HCT116 (cell line): ENCODE data around the gene HMCN1. TPM values are rescaled to one million over a fixed set of nuclear protein-coding genes. Genes with fewer than 3 reads are reported as not detected.

Source experiments
- ATAC-seq: fragments of 200-7000 bp; cut with Tn5 transposase; 2 replicates; pipeline ENCODE4 v1.9.1; 2020; ENCODE audit warnings: mild to moderate bottlenecking, moderate library complexity
- BruUV-seq: library from RNA; stranded (reverse); fragments of 400-500 nt; replicated peaks from 2 replicates; lab custom pipeline; 2021; lab: Mats Ljungman, UMichigan
- CTCF ChIA-PET: fragments of 300-600 bp; sonication (Branson Sonifier 250); formaldehyde crosslinking; loops from one replicate; lab custom pipeline; 2021; ENCODE audit warnings: antibody characterized with exemption; lab: Charles Lee
- POLR2A ChIA-PET: fragments of 300-600, 350-600 bp; sonication (Branson Sonifier 250); formaldehyde crosslinking; loops from one replicate; lab custom pipeline; 2021; ENCODE audit warnings: antibody characterized with exemption; lab: Charles Lee
- RAD21 ChIA-PET, 2 experiments: fragments of 300-600 bp; sonication (Branson Sonifier 250); formaldehyde crosslinking; loops; one replicate each; lab custom pipeline; 2023; ENCODE audit warnings: low total read pairs in 2 of 2; ENCODE audit not compliant: uncharacterized antibody in 2 of 2, unreplicated experiment in 2 of 2, low non-redundant PET in 1 of 2; lab: Charles Lee
- DNase-seq: peaks from one replicate; pipeline ENCODE4 v3.0.0-alpha.2; 2010; ENCODE audit warnings: low read depth, low spot score
- H2AFZ ChIP-seq: fragments of 200-600 bp; shearing (Covaris generic), sonication (generic); 2 replicates; pipeline ENCODE4 v1.6.1; 2017; ENCODE audit warnings: low read depth, mixed run types, mixed read lengths, antibody characterized with exemption, low read length; ENCODE audit not compliant: poor library complexity, severe bottlenecking
- H3K27ac ChIP-seq: 2 replicates; pipeline ENCODE4 v1.5.1; 2012; ENCODE audit warnings: low read depth, low read length
- H3K27me3 ChIP-seq: fragments of 200-600 bp; sonication (generic); 2 replicates; pipeline ENCODE4 v1.6.1; 2016; ENCODE audit warnings: mixed run types, low read length, mixed read lengths; ENCODE audit not compliant: insufficient read depth
- H3K36me3 ChIP-seq, 2 experiments: fragments of 200-500 bp in 1 of 2; fragments of 200-600 bp in 1 of 2; sonication (Bioruptor generic) in 1 of 2; sonication (generic) in 1 of 2; 2 replicates each; pipeline versions ENCODE4 v1.5.1 to v1.6.1; 2014 to 2016; ENCODE audit warnings: low read length in 2 of 2, inconsistent platforms in 1 of 2, mixed read lengths in 1 of 2, mixed run types in 1 of 2; ENCODE audit not compliant: insufficient read depth in 2 of 2, control insufficient read depth in 1 of 2
- H3K4me1 ChIP-seq, 2 experiments: fragments of 200-600 bp in 1 of 2; sonication (generic) in 1 of 2; 2 replicates each; pipeline versions ENCODE4 v1.5.1 to v1.6.1; 2012 to 2017; ENCODE audit warnings: low read length in 2 of 2, inconsistent platforms in 1 of 2, mild to moderate bottlenecking in 1 of 2, mixed read lengths in 1 of 2, mixed run types in 1 of 2, moderate library complexity in 1 of 2; ENCODE audit not compliant: insufficient read depth in 2 of 2, control insufficient read depth in 1 of 2
- H3K4me2 ChIP-seq: fragments of 200-600 bp; sonication (generic); 2 replicates; pipeline ENCODE4 v1.6.1; 2017; ENCODE audit warnings: mixed run types, low read length, mixed read lengths
- H3K4me3 ChIP-seq, 2 experiments: fragments of 200-600 bp in 1 of 2; sonication (generic) in 1 of 2; replicated peaks in 1 of 2; 2 replicates each; pipeline ENCODE4 v1.5.1; 2011 to 2016; ENCODE audit warnings: low read length in 2 of 2, control low read depth in 1 of 2, low read depth in 1 of 2, mild to moderate bottlenecking in 1 of 2, mixed read lengths in 1 of 2, mixed run types in 1 of 2
- H3K79me2 ChIP-seq: fragments of 200-600 bp; sonication (generic); 2 replicates; pipeline ENCODE4 v1.6.1; 2017; ENCODE audit warnings: mild to moderate bottlenecking, mixed run types, low read length, moderate library complexity, mixed read lengths; ENCODE audit not compliant: insufficient read depth
- H3K9ac ChIP-seq: fragments of 200-600 bp; sonication (generic); 2 replicates; pipeline ENCODE4 v1.6.1; 2016; ENCODE audit warnings: low read length, mixed read lengths
- H3K9me2 ChIP-seq: fragments of 200-600 bp; sonication (generic), shearing (Covaris generic); 2 replicates; pipeline ENCODE4 v1.6.1; 2017; ENCODE audit warnings: mixed run types, mild to moderate bottlenecking, moderate library complexity; ENCODE audit not compliant: insufficient read depth
- H3K9me3 ChIP-seq, 2 experiments: fragments of 200-500 bp in 1 of 2; fragments of 200-600 bp in 1 of 2; sonication (Bioruptor generic) in 1 of 2; sonication (generic) in 1 of 2; 2 replicates each; pipeline ENCODE4 v1.6.1; 2014 to 2017; ENCODE audit warnings: low read length in 2 of 2, mixed read lengths in 2 of 2, inconsistent platforms in 1 of 2, low read depth in 1 of 2, mild to moderate bottlenecking in 1 of 2, mixed run types in 1 of 2, moderate library complexity in 1 of 2; ENCODE audit not compliant: control insufficient read depth in 1 of 2, insufficient read depth in 1 of 2
- H4K20me1 ChIP-seq: fragments of 200-600 bp; sonication (generic), shearing (Covaris generic); 2 replicates; pipeline ENCODE4 v1.6.1; 2017; ENCODE audit warnings: mixed run types, mild to moderate bottlenecking, moderate library complexity; ENCODE audit not compliant: insufficient read depth
- CBX3 ChIP-seq: IDR thresholded peaks from 2 replicates; pipeline ENCODE4 v1.6.1; 2012; ENCODE audit warnings: low read depth
- EGR1 ChIP-seq: IDR thresholded peaks from 2 replicates; pipeline ENCODE4 v1.6.1; 2012; ENCODE audit warnings: low read depth
- FOSL1 ChIP-seq: IDR thresholded peaks from 2 replicates; pipeline ENCODE4 v1.6.1; 2012; ENCODE audit warnings: low read depth
- SIN3A ChIP-seq: IDR thresholded peaks from 2 replicates; pipeline ENCODE4 v1.6.1; 2012; ENCODE audit warnings: low read depth
- TCF7L2 ChIP-seq: IDR thresholded peaks from 2 replicates; pipeline ENCODE4 v1.7.0; 2011; ENCODE audit warnings: borderline replicate concordance, inconsistent platforms; ENCODE audit not compliant: insufficient read depth, insufficient read length; ENCODE audit errors: extremely low read depth
- YY1 ChIP-seq: IDR thresholded peaks from 2 replicates; pipeline ENCODE4 v1.6.1; 2011; ENCODE audit warnings: low read length, low read depth, moderate library complexity, mild to moderate bottlenecking; ENCODE audit not compliant: insufficient replicate concordance; ENCODE audit errors: extremely low read depth
- ZFX ChIP-seq: fragments of 450-650 bp; IDR thresholded peaks from 2 replicates; pipeline ENCODE4 v1.6.1; 2017
- ZNF274 ChIP-seq: fragments of 200-500 bp; sonication (Bioruptor generic); IDR thresholded peaks from 2 replicates; pipeline ENCODE4 v1.6.1; 2014; ENCODE audit warnings: mild to moderate bottlenecking, low read depth, low read length, inconsistent platforms
- intact Hi-C: fragments of 100-400 bp; cut with micrococcal nuclease; formaldehyde crosslinking; loops from 2 replicates; pipeline ENCODE4 v1.10.0; 2022
- total RNA-seq: library from RNA; stranded (reverse); gene quantifications from one replicate; pipeline ENCODE4 v1.2.1, GENCODE V29; 2021; ENCODE audit not compliant: unreplicated experiment
- TF ChIP-seq, protein P1 (sequence below): IDR thresholded peaks from 2 replicates; pipeline ENCODE4 v1.6.1; 2011; ENCODE audit warnings: mild to moderate bottlenecking, low read length, moderate library complexity; ENCODE audit not compliant: insufficient replicate concordance; ENCODE audit errors: extremely low read depth
- TF ChIP-seq, protein P2 (sequence below), 3 experiments: fragments of 200-600 bp in 1 of 3; sonication (generic) in 1 of 3; IDR thresholded peaks in 2 of 3; conservative IDR thresholded peaks in 1 of 3; 2 replicates each; pipeline ENCODE4 v1.5.1; 2012 to 2017; ENCODE audit warnings: low read depth in 2 of 3, low read length in 2 of 3, antibody characterized with exemption in 1 of 3, borderline replicate concordance in 1 of 3, control low read depth in 1 of 3, mild to moderate bottlenecking in 1 of 3, mixed read lengths in 1 of 3, mixed run types in 1 of 3, moderate library complexity in 1 of 3; ENCODE audit not compliant: insufficient read depth in 1 of 3
- TF ChIP-seq, protein P3 (sequence below): IDR thresholded peaks from 2 replicates; pipeline ENCODE4 v1.6.1; 2012; ENCODE audit warnings: low read depth

HMCN1 gene
- total RNA-seq, 1 experiment from 2014 or later, result 0.59 TPM

DNA sequence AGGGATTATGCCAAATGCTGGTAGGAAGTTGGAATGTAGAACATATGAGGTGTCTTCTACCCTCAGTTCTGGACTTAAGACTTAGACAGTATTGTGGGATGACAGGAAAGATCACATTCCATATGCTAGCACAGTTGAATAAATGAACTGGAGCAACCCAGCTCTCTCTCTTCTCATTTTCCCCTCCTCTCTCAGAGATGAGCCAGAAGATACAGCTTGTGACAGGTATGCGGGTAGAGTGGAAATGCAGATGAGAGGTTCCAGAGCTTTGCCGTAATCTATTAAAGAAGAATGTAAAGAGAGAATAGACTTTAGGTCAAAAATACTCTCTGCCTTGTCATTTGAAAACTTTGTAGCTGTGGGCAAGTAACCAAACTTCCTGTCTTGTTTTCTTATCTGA is 32.5 kb upstream of the HMCN1 start:
- no peaks in the 10 kb centered on the region for H3K79me2 ChIP-seq
- no peak overlapping the region for H3K4me2 ChIP-seq
- TF ChIP-seq, protein P1, sequence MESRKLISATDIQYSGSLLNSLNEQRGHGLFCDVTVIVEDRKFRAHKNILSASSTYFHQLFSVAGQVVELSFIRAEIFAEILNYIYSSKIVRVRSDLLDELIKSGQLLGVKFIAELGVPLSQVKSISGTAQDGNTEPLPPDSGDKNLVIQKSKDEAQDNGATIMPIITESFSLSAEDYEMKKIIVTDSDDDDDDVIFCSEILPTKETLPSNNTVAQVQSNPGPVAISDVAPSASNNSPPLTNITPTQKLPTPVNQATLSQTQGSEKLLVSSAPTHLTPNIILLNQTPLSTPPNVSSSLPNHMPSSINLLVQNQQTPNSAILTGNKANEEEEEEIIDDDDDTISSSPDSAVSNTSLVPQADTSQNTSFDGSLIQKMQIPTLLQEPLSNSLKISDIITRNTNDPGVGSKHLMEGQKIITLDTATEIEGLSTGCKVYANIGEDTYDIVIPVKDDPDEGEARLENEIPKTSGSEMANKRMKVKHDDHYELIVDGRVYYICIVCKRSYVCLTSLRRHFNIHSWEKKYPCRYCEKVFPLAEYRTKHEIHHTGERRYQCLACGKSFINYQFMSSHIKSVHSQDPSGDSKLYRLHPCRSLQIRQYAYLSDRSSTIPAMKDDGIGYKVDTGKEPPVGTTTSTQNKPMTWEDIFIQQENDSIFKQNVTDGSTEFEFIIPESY, result no peak
- TF ChIP-seq SIN3A (no peak), ZFX (no peak)
- TF ChIP-seq, protein P2, sequence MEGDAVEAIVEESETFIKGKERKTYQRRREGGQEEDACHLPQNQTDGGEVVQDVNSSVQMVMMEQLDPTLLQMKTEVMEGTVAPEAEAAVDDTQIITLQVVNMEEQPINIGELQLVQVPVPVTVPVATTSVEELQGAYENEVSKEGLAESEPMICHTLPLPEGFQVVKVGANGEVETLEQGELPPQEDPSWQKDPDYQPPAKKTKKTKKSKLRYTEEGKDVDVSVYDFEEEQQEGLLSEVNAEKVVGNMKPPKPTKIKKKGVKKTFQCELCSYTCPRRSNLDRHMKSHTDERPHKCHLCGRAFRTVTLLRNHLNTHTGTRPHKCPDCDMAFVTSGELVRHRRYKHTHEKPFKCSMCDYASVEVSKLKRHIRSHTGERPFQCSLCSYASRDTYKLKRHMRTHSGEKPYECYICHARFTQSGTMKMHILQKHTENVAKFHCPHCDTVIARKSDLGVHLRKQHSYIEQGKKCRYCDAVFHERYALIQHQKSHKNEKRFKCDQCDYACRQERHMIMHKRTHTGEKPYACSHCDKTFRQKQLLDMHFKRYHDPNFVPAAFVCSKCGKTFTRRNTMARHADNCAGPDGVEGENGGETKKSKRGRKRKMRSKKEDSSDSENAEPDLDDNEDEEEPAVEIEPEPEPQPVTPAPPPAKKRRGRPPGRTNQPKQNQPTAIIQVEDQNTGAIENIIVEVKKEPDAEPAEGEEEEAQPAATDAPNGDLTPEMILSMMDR (IDR thresholded peaks at IDR 0.05 in 2 of 3, conservative IDR thresholded peaks at IDR 0.05 in 1 of 3; ENCODE audit: borderline replicate concordance in 1 of 3, insufficient read depth in 1 of 3, low read depth in 2 of 3, low read length in 2 of 3), result no peak
- no peak for ATAC-seq
- no peak overlapping the region for H3K27ac ChIP-seq
- no peaks in the 10 kb centered on the region for H3K27me3 ChIP-seq
- BruUV-seq, result no TSS peak
- DNase-seq, result no peak
- ChIA-PET POLR2A (no interaction called here), CTCF (interaction anchor here (2.3 kb wide), 1 partner anchor 19 kb away, joined by 10 read pairs; no protein-coding TSS in a partner anchor), RAD21 (no interaction called here)
- H3K4me1 ChIP-seq, result no peaks in the 10 kb centered on the region
- H3K36me3 ChIP-seq, result no peaks in the 10 kb centered on the region
- H3K9ac ChIP-seq, result no peak overlapping the region
- H3K4me3 ChIP-seq, result no peak overlapping the region
- H4K20me1 ChIP-seq, result no peaks in the 10 kb centered on the region
- intact Hi-C loops, result no loop called here
- no peaks in the 10 kb centered on the region for H3K9me2 ChIP-seq
- H2AFZ ChIP-seq, result no peak overlapping the region
- no peaks in the 10 kb centered on the region for H3K9me3 ChIP-seq

DNA sequence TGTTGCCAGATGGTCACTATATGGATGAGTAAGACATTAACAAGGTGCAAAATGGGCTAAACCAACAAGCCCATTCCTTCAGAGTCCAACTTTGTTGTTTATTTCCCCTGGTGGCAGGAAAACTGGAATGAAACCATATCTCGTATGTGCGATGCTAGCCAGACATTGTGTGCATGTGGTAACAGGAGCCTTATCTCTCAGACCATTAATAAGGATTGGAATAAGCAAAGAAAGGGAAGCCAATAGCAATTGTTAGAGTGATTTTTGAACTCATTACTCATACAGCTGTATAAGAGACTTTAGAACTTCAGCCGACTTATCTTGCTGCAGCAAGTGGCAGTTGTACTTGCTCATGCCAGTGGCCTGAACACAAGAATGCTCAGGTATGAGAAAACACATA is 30.0 kb upstream of the HMCN1 start:
- no peak for DNase-seq
- no peaks in the 10 kb centered on the region for H3K27me3 ChIP-seq
- ChIA-PET POLR2A (no interaction called here), RAD21 (no interaction called here), CTCF (interaction anchor here (2.1 kb wide), 1 partner anchor 17 kb away, joined by 6 read pairs; no protein-coding TSS in a partner anchor)
- H4K20me1 ChIP-seq, result no peaks in the 10 kb centered on the region
- H3K4me3 ChIP-seq, result no peak overlapping the region
- H3K9ac ChIP-seq, result no peak overlapping the region
- H3K9me3 ChIP-seq, result no peaks in the 10 kb centered on the region
- H2AFZ ChIP-seq, result no peak overlapping the region
- H3K27ac ChIP-seq, result no peak overlapping the region
- BruUV-seq, result no TSS peak
- H3K36me3 ChIP-seq, result no peaks in the 10 kb centered on the region
- no peak for ATAC-seq
- TF ChIP-seq FOSL1, result no peak
- TF ChIP-seq ZNF274, result no peak
- TF ChIP-seq, protein P3, sequence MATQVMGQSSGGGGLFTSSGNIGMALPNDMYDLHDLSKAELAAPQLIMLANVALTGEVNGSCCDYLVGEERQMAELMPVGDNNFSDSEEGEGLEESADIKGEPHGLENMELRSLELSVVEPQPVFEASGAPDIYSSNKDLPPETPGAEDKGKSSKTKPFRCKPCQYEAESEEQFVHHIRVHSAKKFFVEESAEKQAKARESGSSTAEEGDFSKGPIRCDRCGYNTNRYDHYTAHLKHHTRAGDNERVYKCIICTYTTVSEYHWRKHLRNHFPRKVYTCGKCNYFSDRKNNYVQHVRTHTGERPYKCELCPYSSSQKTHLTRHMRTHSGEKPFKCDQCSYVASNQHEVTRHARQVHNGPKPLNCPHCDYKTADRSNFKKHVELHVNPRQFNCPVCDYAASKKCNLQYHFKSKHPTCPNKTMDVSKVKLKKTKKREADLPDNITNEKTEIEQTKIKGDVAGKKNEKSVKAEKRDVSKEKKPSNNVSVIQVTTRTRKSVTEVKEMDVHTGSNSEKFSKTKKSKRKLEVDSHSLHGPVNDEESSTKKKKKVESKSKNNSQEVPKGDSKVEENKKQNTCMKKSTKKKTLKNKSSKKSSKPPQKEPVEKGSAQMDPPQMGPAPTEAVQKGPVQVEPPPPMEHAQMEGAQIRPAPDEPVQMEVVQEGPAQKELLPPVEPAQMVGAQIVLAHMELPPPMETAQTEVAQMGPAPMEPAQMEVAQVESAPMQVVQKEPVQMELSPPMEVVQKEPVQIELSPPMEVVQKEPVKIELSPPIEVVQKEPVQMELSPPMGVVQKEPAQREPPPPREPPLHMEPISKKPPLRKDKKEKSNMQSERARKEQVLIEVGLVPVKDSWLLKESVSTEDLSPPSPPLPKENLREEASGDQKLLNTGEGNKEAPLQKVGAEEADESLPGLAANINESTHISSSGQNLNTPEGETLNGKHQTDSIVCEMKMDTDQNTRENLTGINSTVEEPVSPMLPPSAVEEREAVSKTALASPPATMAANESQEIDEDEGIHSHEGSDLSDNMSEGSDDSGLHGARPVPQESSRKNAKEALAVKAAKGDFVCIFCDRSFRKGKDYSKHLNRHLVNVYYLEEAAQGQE, result no peak
- no peak for TF ChIP-seq YY1
- TF ChIP-seq EGR1, result no peak
- no peak for TF ChIP-seq CBX3
- no peak for TF ChIP-seq TCF7L2
- H3K9me2 ChIP-seq, result no peaks in the 10 kb centered on the region
- no peak overlapping the region for H3K4me2 ChIP-seq
- intact Hi-C loops, result no loop called here
- H3K79me2 ChIP-seq, result no peaks in the 10 kb centered on the region
- no peaks in the 10 kb centered on the region for H3K4me1 ChIP-seq
